HFFc6 (cell line): ENCODE data around the gene MPPED1. TPM values are rescaled to one million over a fixed set of nuclear protein-coding genes. Genes with fewer than 3 reads are reported as not detected.

Experiments used
- DNase-seq: peaks from one replicate; pipeline ENCODE4 v3.0.0-alpha.2; 2018
- H3K27ac Mint-ChIP-seq: 2 replicates; pipeline ENCODE4 v1.8.0; 2020; ENCODE audit warnings: mild to moderate bottlenecking, mixed read lengths
- H3K27me3 Mint-ChIP-seq: 2 replicates; pipeline ENCODE4 v1.8.0; 2021; ENCODE audit warnings: mild to moderate bottlenecking, moderate library complexity, mixed read lengths; ENCODE audit not compliant: insufficient read depth
- H3K36me3 Mint-ChIP-seq: 2 replicates; pipeline ENCODE4 v1.8.0; 2021; ENCODE audit warnings: low read depth, mixed read lengths
- H3K4me1 Mint-ChIP-seq: 2 replicates; pipeline ENCODE4 v1.8.0; 2020; ENCODE audit warnings: low read depth, mixed read lengths
- H3K4me3 Mint-ChIP-seq: 2 replicates; pipeline ENCODE4 v1.8.0; 2020; ENCODE audit warnings: mild to moderate bottlenecking, moderate library complexity, mixed read lengths
- H3K9me3 Mint-ChIP-seq: 2 replicates; pipeline ENCODE4 v1.8.0; 2020; ENCODE audit warnings: mild to moderate bottlenecking, mixed read lengths
- CTCF ChIP-seq: fragments of 200-600 bp; sonication (generic); IDR thresholded peaks from 2 replicates; pipeline ENCODE4 v1.5.0; 2021; ENCODE audit warnings: antibody characterized with exemption, mild to moderate bottlenecking
- total RNA-seq, 6 experiments: library from RNA; stranded (reverse); fragmentation: NEBNext Ultra II Directional; extraction: Animal tissue kit (Norgen Biotek cat#: 25700); gene quantifications; 2 replicates in 1 of 6; 3 replicates in 5 of 6; pipeline ENCODE4 v1.2.3, GENCODE V29; 2021

The MPPED1 gene
- total RNA-seq, 6 experiments from 2014 or later = not detected

- Mint-ChIP-seq H3K27me3 (peaks cover 64% of the 10 kb centered on the region), H3K4me1 (no peaks in the 10 kb centered on the region), H3K36me3 (no peaks in the 10 kb centered on the region), H3K27ac (no peak overlapping the region), H3K4me3 (no peak overlapping the region), H3K9me3 (no peaks in the 10 kb centered on the region)
- no peak for DNase-seq
- no peak for TF ChIP-seq CTCF
Observed at GRCh38 chr22:43418079-43418825, 6.4 kb downstream of the MPPED1 start.

GRCh38 chr22:43419371-43420080, 7.7 kb downstream of the MPPED1 start:
- H3K4me3 Mint-ChIP-seq = no peak overlapping the region
- no peak for TF ChIP-seq CTCF
- no peak overlapping the region for H3K27ac Mint-ChIP-seq
- H3K27me3 Mint-ChIP-seq = peaks cover 57% of the 10 kb centered on the region
- no peaks in the 10 kb centered on the region for H3K9me3 Mint-ChIP-seq
- no peak for DNase-seq
- H3K36me3 Mint-ChIP-seq = no peaks in the 10 kb centered on the region
- H3K4me1 Mint-ChIP-seq = no peaks in the 10 kb centered on the region

GRCh38 chr22:43421046-43421665, 9.3 kb downstream of the MPPED1 start:
- H3K36me3 Mint-ChIP-seq = no peaks in the 10 kb centered on the region
- no peak for DNase-seq
- H3K27me3 Mint-ChIP-seq = peaks cover 48% of the 10 kb centered on the region
- H3K4me1 Mint-ChIP-seq = no peaks in the 10 kb centered on the region
- H3K4me3 Mint-ChIP-seq = no peak overlapping the region
- H3K9me3 Mint-ChIP-seq = no peaks in the 10 kb centered on the region
- TF ChIP-seq CTCF = no peak
- H3K27ac Mint-ChIP-seq = no peak overlapping the region

- Mint-ChIP-seq H3K9me3 (no peaks in the 10 kb centered on the region), H3K36me3 (no peaks in the 10 kb centered on the region), H3K4me1 (no peaks in the 10 kb centered on the region), H3K27me3 (peaks cover 46% of the 10 kb centered on the region), H3K4me3 (no peak overlapping the region), H3K27ac (no peak overlapping the region)
- no peak for TF ChIP-seq CTCF
- DNase-seq = no peak
Observed at GRCh38 chr22:43421914-43422615, 10.3 kb downstream of the MPPED1 start.

- TF ChIP-seq CTCF = no peak
- Mint-ChIP-seq H3K9me3 (no peaks in the 10 kb centered on the region), H3K27me3 (peaks cover 39% of the 10 kb centered on the region), H3K4me3 (no peak overlapping the region), H3K36me3 (no peaks in the 10 kb centered on the region), H3K27ac (no peak overlapping the region), H3K4me1 (no peaks in the 10 kb centered on the region)
- no peak for DNase-seq
Observed at GRCh38 chr22:43423046-43423445, 11.2 kb downstream of the MPPED1 start.
